Astrocyte of the hippocampus (primary cell): ENCODE data around the gene ARL8B.
A peak's percentile ranks its signal among the peaks of the same experiment; 100 is the strongest.

ENCODE experiments used
- DNase-seq: peaks from one replicate; pipeline ENCODE4 v3.0.0; 2011; ENCODE audit warnings: low read depth, low spot score

The ARL8B gene

GRCh38 chr3:5186089-5186857 is 64.2 kb downstream of the ARL8B start:
- no peak for DNase-seq

- DNase-seq, result peak; percentile 50
These were observed 64.7 kb downstream of the ARL8B start for GRCh38 chr3:5186858-5187155.

GRCh38 chr3:5187156-5187919 is 65.2 kb downstream of the ARL8B start, which contains the start of gene EDEM1:
TSS of gene EDEM1 (plus strand) at chr3:5187707. CDS start at chr3:5187806, 99 bp downstream.
- peak; percentile 98 for DNase-seq

GRCh38 chr3:5187920-5188418 is 65.9 kb downstream of the ARL8B start:
- peak; percentile 74 for DNase-seq

GRCh38 chr3:5188419-5189221 is 66.5 kb downstream of the ARL8B start:
- peak; percentile 51 for DNase-seq

- DNase-seq, result no peak
These were observed 68.2 kb downstream of the ARL8B start for GRCh38 chr3:5190147-5190791.

- DNase-seq, result no peak
These were observed 69.6 kb downstream of the ARL8B start for GRCh38 chr3:5191555-5192304.

- DNase-seq, result no peak
These were observed 70.7 kb downstream of the ARL8B start for GRCh38 chr3:5192571-5193365.

- no peak for DNase-seq
These were observed 72.2 kb downstream of the ARL8B start for GRCh38 chr3:5194341-5194740.

GRCh38 chr3:5194801-5195509 is 72.9 kb downstream of the ARL8B start:
- peak; percentile 67 for DNase-seq

- peak; percentile 26 for DNase-seq
These were observed 73.5 kb downstream of the ARL8B start for GRCh38 chr3:5195605-5196004.

- peak; percentile 12 for DNase-seq
These were observed 74.9 kb downstream of the ARL8B start for GRCh38 chr3:5197022-5197421.

- no peak for DNase-seq
These were observed 75.6 kb downstream of the ARL8B start for GRCh38 chr3:5197470-5198312.

- DNase-seq, result no peak
These were observed 76.2 kb downstream of the ARL8B start for GRCh38 chr3:5198313-5198677.

GRCh38 chr3:5198986-5199731 is 77.1 kb downstream of the ARL8B start:
- DNase-seq, result peak; percentile 15

- no peak for DNase-seq
These were observed 79.4 kb downstream of the ARL8B start for GRCh38 chr3:5201536-5201935.

- no peak for DNase-seq
These were observed 80.1 kb downstream of the ARL8B start for GRCh38 chr3:5202222-5202621.
